Astrocyte of the hippocampus (primary cell): ENCODE results near the gene AUTS2.
A peak's percentile ranks its signal among the peaks of the same experiment; 100 is the strongest.

ENCODE experiments used
- DNase-seq: peaks from one replicate; pipeline ENCODE4 v3.0.0; 2011; ENCODE audit warnings: low read depth, low spot score

The AUTS2 gene

DNA sequence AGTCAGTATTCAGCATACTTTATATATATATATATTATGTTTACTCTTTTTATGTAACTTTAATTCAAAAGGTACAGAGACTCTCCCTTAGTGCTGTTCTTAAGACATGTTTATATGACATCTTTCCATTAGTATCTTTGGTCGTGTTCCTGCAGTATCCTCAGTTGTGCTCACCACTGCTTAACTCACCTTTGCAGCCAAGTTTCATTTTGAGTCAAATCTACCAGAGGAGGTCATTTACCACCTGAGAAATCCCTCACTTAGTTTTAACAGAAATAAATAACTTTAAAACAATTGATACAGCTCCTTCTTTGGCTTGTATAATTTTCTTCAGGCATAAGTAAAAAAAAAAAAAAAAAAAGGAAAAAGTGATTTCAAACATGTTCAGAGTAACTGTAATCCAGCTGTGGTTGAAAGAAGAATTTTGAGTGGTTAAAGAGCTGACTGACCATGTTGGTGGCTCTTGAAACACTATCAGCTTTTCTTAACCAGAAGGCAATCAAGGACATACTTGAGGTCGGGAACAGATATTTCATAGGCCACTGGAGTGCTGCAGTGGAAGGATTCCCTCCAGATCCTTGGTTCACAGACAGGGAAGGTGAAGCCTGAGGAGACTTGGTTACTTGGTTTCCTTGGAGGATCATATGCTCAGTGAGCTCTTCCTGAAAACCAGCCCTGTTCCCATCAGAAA lies 116.8 kb downstream of the AUTS2 start:
- peak; percentile 45 for DNase-seq

DNA sequence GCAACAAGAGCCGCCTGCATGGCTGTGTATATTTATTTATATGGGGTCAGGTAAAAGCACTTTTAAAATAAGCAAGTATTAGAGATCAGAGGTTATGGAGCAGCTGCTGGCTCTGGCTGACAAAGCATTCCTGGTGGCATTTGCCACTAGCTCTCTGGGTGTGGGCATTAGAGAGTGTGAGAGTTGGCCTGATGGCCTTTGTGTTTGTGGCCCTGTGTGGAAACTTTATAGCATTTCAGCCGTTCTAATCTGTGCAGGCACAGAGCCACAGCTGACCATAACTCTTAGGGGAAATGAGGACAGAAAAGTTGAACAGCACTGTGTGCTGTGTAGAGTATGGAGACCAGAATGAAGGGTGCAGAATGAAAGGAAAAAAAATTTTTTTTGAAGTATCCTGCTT lies 118.9 kb downstream of the AUTS2 start:
- DNase-seq: no peak

DNA sequence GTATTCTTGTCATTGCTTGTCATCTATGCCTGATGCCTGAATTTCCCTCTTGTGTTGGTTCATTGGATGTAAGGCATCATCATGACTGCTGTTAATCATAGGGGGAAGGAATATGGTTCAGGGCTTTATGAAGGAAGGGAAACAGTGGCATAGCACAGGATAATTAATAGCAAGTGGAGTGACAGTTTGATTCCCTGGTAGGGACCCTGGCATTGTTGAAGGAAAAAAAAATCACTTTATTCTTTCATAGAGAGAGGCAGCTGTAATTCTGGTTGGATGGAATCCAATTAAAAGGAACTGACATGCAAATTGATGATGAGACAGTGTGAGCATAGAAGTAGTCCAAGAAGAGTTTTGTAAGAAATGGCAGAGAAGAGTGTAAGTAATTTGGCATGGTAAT lies 121.4 kb downstream of the AUTS2 start:
- no peak for DNase-seq

DNA sequence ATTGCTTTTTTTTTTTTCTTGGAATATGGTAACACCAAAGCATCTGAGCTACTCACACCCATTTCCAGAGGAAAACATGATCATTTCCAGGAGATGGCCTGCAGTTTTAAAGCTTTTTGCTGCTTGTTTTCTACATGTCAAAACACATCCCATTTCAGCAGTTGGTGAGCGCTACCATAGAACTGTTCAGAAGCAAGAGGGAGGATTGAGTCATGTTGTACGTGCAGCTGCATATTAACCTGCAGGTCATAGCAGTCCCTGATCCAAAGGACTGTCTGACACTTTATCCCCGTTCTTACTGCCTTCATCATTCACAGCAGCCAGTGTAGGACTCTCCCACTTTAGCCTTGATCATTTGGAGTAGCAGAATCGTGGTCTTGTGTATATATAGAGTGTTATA lies 124.6 kb downstream of the AUTS2 start:
- peak; percentile 52 for DNase-seq

DNA sequence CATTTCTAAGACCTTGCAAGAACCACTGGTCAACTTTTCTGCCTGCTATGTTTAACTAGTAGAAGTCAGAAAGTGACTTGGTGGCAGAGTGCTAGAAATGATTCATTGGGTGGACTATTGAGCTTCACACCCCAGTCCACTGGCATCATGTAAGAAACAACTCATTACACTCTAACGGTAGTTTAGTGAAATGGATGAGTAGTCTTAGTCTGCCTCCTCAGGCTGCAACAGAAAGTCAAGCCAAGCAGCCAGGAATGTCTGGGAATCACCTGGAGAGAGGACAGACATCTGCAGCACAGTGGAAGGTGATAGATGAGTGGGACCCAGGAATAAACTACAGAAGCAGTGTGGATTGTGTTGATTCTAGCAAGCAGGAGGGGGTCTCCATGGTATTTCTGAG lies 125.4 kb downstream of the AUTS2 start:
- DNase-seq: no peak

DNA sequence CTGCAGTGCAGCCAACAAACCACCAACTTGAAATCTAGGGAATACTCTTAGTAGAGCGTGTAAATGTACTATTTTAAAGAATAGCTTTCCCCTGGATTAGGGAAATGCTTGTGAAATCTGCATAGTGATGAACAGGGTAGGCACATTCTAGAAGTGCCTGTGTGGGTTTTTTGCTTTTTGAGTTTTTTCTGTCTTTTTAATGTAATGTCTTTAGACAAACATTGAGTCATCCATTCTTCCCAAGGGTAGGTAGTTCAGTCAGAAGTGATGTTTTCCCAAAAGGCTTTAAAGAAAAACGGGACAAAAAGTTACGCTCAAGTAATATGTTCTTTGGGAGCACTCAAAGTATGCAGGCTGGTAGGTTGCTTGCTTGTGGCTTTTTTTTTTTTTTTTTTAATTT lies 130.0 kb downstream of the AUTS2 start:
- peak; percentile 79 for DNase-seq

DNA sequence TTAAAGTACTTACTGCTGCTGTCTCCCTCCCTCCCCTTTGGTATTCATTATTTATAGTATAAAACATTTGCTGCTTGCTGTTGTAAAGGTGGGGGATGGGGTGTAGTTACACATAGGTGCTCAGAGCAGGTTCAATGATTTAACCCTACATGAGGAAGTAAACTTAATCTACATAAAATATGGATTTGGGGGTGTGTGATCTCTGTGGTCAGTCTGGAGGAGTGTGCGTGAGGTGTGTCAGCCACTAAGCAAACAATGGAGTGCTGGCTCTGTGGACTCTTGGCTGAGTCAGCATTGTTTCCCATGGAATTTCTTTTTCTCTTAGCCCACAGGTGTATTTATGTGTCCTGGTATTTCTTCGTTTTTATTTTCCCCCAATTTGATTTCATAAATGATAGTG lies 133.9 kb downstream of the AUTS2 start:
- peak; percentile 61 for DNase-seq

DNA sequence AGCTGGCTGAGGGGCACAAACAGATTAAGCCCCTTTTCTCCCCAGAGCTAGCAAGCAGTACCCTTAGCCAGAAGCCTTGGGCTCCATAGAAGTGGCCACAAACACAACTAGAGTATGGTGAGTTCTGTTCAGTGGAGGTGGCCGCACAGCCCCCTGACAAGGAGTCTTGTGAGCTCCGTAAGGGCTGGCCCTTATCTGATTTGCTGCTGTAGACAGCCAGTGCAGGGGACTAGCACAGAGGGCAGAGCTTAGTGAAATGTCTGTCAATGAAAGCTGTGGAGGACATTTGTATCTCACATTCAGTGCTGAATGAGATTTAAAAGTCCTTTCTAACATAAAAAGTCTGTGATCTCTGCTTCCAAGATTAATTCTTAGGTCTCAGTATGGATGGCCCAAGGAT lies 137.3 kb downstream of the AUTS2 start:
- DNase-seq: no peak

DNA sequence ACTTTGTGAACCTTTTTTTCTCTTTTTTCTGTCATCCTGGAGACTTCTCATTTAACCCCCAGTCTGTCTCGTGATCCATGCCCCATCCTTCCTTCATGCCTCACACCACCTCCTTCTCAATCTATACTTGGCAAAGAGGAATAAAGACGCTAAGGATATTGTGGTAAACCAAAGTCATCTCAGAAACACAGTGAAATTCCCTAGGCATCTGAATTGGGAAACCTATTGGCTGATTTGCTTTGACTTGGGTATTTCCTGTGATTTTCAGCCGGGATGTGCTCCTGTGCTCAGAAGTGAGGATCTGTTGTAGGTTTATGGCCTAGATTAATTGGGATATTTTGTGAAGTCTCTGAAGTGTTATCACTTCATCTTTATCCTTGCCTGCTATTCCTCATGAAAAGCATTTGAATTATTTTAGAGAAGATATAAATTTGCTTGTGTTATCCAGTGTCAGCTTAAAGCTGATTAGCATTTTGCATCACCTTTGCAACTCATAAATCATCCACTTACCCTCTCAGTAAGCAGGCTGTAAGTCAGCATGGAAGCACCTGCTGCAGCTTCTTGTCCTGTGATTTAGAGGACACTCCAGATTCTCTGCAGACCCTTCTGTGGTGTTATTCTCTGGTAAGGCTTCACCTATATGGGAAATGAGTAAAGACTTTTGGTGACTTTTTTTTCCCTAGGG lies 138.0 kb downstream of the AUTS2 start:
- DNase-seq: no peak

DNA sequence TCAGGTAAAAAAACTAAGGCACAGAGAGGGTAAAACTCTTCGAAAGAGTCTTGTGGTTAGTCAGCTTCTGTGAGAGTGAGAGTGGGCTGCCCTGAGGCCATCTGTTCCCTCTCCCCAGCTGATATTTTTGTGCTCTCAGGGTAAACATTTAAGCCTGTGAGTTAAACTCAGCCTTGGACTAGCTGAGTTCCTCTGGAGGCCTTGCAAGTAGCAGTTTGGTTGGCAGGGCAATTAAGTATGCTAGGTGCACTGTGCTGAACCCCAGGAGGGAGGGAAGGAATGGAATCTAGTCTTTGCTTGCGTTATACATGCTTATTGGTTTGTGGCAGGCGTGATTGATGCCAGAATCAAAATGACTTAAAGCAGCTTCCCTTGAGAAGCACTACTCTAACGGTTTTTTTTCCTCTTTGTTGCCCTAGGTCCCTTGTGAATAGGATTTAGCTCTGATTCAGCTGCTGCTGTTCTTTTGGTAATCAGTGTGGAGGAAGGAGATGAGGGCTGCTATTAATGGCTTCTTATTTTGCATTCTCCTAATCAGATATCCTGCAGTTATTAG lies 140.2 kb downstream of the AUTS2 start:
- peak; percentile 91 for DNase-seq

DNA sequence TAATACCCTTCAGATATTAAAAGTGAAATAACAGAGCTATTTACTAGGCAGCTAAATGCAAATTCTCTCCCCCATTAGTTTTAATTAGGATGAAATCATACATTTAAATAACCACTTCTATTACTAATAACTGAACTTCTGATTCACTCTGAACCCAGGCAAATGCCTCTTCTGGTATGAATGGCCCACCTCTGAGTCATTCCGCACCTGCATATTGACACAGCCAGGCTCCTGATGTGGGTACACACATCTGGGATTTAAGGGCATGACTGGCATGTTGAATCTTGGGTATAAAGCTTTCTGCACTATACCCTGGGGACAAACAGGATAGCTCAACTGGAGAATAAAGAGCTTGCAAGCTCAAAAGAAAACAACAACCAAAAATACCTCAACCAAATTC lies 140.9 kb downstream of the AUTS2 start:
- peak; percentile 39 for DNase-seq

DNA sequence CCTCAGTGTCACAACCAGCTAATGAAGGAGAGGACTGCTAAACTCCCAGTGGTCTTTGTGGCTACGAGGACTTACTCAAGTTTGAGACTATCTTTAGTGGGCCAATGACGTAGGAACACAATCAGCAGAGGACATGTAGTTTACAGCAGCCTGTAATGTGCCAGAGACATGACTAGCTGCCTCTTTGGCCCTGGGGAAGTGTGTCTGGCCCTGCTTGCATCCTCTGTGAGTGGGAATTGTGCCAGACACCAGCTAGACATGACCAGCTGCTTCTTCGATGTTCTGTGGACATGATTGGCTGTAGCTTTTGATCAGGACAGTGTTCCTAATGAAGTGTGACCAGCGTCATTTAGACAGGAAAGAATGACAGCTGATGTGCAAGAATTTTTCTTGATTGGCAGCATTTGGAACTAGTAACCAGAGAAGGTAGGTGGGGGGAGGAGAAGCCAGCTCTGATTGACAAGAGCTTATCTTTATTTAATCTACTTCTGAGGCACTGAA lies 141.7 kb downstream of the AUTS2 start:
- DNase-seq: peak; percentile 50

DNA sequence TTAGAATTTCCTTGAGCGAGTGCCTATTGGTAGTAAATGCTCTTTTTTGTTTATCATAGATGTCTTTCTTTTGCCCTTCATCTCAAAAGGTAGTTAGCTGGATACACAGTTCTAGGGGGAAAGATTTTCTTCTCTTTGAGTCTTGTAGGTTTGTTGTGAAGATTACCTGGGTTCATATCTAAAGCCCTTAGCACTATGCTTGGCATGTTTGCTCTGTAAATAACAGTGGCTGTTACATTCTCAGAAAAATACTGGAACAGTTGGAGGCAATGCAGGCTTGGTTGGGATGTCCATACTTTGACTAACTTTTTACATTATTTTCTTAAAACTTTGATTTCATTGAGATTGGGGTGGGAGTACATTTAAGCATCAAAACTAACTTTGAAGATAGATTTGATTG lies 144.0 kb downstream of the AUTS2 start:
- DNase-seq: no peak

DNA sequence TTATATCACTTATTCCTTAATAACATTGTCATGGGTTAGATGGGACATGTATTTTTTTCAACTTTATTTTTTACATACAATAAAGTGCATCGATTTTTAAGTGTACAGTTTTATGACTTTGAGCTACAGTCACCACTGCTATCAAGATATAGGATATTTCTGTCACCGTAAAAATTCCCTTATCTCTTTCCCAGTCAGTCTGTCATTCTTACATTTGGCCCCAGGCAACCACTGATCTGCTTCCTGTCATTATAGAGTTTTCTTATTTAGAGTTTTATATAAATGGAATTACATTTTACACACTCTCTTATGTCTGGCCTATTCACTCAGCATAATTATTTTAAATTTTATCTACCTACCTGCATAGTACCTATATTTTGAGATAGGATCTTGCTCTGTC lies 145.2 kb downstream of the AUTS2 start:
- no peak for DNase-seq

DNA sequence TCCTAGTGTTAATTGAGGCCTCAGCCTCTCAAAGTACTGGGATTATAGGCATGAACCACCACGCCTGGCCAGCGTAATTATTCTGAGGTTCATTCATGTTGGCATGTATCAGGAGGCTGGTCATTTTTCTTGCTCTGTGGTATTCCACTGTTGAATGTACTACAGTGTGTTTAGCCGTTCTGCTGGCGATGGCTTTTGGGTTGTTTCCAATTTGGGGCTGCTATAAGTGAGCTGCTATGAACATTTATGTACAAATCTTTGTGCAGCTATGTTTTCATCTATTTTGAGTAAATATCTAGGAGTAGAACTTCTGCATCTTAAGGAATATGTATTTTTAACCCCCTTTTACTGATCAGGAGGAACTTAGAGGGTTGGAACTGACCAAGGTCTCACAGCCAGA lies 145.8 kb downstream of the AUTS2 start:
- DNase-seq: no peak

DNA sequence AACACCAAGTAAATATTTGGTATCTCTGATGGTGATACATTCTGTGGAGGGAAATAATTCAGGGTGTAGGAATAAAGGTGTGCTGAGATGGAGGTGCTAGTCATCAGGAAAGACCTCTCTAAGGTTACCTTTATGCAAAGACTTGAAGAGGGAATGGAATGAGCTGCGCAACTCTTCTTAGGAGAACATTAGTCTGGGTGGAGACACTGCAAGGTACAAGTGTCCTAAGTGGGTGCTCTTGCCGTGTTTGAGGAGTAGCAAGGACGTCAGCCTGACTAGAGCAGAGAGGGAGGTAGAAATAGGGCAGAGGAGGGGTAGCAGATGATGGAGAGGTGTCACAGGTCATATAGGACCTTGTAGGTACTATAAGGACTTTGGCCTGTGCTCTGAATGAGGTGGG lies 148.1 kb downstream of the AUTS2 start:
- no peak for DNase-seq

DNA sequence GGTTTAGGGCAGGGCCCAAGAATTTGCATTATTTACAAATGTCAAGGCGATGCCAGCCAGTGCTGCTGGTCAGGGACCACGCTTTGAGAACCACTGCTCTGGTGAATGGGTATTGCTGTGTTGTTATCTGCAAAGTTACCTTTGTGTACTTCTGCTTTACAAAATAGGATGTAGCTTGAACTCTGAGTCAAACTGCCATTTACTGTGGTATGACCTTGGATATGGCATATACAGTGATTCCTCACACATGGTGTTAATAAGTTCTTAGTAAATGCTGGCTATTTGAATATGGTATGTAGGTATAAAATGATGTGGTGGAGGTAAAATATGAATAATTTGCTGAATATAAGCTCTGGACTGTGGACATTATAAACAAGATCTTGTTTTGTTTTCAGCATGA lies 148.9 kb downstream of the AUTS2 start:
- DNase-seq: no peak

DNA sequence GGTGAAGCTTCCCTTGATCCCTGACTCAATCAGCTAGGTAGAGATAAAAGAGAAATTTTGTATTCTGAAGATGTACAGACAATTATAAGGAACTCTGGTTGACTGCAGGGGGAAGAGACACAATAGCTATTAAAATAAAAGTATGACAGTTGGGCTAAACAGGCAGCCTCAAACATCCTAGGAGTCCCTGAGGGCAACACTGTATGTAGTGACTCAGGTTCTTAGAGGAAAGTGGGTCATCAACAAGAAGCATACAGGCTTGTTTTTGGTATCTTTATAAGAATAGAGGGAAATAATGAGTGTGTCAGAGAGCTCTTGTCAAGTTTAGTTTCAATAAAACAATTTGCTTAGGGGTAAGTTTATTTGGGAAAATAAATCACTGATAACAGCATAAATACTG lies 150.3 kb downstream of the AUTS2 start:
- DNase-seq: no peak

DNA sequence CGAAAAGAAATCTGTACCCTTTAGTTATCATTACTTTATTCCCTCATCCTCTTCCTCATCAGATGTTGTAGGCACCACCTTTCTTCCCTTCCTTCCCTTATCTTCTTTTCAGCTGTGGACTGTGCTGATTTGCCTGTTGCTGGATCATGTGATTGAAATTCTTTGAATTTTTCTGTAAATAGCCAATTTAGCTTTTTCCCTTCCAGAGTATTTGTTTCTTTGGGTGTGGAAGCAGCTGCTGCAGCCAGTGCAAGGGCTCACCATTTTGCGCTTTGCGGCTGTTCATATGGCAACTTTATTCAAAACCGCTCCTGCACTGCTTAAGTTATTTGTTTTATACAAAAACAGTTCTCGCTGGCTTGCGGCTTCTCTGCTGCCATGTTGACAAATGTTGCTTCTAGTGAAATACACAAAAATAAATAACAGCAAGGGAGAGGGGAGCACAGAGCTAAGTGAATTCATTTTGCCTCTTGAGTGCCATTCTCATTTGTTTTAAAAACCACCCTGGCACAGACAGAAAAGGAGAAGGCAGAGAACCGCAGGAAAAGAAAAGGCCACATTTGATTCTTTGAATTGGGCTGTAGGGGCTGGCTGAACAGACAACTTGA lies 151.2 kb downstream of the AUTS2 start:
- peak; percentile 47 for DNase-seq

DNA sequence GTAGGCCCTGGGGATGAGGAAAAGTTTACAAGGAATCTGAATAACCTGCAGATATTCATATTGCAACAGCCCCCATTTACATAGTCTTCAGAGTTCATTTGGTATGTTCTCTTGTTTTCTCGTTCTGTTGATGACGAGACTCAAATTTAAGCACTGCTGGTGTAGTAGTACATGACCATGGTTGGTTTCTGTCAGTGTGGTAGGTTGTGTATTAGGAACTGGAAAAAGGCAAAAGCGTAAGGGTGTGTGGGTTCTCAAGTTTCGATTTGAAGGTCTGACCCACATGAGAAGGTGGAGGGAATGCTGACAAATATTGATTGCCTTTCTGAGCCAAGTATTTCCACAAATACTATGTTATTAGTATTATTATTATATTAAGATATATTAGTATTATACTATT lies 151.7 kb downstream of the AUTS2 start:
- no peak for DNase-seq

DNA sequence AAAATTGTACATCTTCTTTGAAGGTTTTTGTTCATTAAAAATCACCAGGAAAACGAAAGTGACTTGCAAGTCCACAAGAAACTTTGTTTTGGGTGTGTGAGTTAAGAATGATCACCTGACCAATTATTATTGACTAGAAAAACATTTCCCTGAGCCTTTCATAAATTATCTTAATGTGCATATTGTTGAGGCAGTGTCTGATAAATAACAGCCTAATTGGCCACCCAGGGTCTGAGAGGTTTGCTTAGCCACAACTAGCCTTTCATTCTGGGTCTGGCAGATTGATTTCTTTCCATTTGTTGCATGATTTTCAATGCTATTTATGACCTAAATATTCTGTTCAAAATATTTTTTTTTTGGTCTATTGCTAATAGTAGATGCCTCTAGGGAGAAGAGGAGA lies 152.8 kb downstream of the AUTS2 start:
- DNase-seq: no peak

DNA sequence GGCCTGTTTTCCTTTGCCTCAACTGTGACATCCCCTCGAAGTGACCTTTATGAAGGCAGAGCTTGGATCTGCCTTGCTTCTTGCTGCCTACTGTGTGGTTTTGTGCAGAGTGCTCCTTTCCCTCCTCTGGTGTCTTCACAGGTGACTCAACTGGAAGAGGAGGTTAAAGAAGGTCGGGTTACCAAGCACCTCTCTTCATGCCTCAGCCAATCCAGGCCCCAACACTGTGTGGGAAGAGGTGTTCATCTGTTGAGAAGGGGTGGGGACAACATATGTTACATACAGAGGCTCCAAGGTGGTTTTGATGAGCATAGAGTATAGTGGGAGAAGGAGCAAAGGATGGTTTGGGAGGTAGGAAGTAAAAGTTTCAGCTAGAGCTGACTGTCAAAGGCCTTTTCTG lies 155.7 kb downstream of the AUTS2 start:
- DNase-seq: no peak

DNA sequence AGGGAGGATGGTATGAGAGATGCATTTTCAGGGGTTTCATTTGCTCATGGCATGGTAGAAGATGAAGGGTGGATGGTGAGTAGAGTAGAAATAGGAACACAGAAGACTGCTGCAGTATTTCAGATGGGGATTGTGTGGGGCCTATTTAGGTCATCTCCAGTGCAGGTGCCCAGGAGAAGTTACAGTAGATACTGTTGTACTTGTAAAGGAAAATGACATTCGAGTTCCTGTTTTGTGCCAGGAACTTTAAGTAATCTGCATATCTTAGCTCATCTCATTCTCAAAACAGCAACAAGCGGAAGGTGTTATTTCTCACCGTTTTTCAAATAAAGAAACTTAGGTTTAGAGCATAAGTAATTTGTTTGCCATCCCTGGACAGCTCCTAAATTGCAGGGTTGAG lies 156.2 kb downstream of the AUTS2 start:
- DNase-seq: no peak
